GM21526 (cell line): ENCODE data around the gene FADS6.

Experiments used
- ATAC-seq: cut with Tn5 transposase; IDR thresholded peaks from one replicate; pipeline ENCODE4 v1.9.1; 2021; ENCODE audit warnings: moderate library complexity; ENCODE audit not compliant: unreplicated experiment, low FRiP score

The FADS6 gene

GRCh38 chr17:74892013-74892841 is 1.2 kb downstream of the FADS6 start:
- no peak for ATAC-seq

- ATAC-seq, result no peak
These were observed 2.9 kb downstream of the FADS6 start for GRCh38 chr17:74890554-74890953.

GRCh38 chr17:74888469-74888868 is 5.0 kb downstream of the FADS6 start:
- no peak for ATAC-seq

- ATAC-seq, result no peak
These were observed 10.1 kb downstream of the FADS6 start for GRCh38 chr17:74883241-74883745.

- no peak for ATAC-seq
These were observed 10.8 kb downstream of the FADS6 start for GRCh38 chr17:74882517-74883240.

GRCh38 chr17:74881073-74881472 is 12.4 kb downstream of the FADS6 start:
- no peak for ATAC-seq

GRCh38 chr17:74879308-74879707 is 14.1 kb downstream of the FADS6 start:
- no peak for ATAC-seq

GRCh38 chr17:74878658-74879057 is 14.8 kb downstream of the FADS6 start:
- ATAC-seq, result no peak

- no peak for ATAC-seq
These were observed 15.6 kb downstream of the FADS6 start for GRCh38 chr17:74877592-74878548.

- no peak for ATAC-seq
These were observed 17.3 kb downstream of the FADS6 start for GRCh38 chr17:74875977-74876593.

- ATAC-seq, result no peak
These were observed 18.1 kb downstream of the FADS6 start for GRCh38 chr17:74875155-74875976.

- ATAC-seq, result no peak
These were observed 18.8 kb downstream of the FADS6 start for GRCh38 chr17:74874615-74875037.

- ATAC-seq, result no peak
These were observed 19.4 kb downstream of the FADS6 start for GRCh38 chr17:74873874-74874614.

GRCh38 chr17:74873037-74873873 is 20.2 kb downstream of the FADS6 start:
- peak; percentile 85 for ATAC-seq

- peak; percentile 2 for ATAC-seq
These were observed 21.0 kb downstream of the FADS6 start, which contains the start of gene FDXR for GRCh38 chr17:74872313-74873036. Gene FDXR, minus strand, starts transcription at chr17:74872994. Its CDS starts 50 bp downstream, at chr17:74872944.

- no peak for ATAC-seq
These were observed 21.9 kb downstream of the FADS6 start for GRCh38 chr17:74871356-74872076.
